GM23338 (cell line): ENCODE measurements around the gene FOXN4. TPM values are rescaled to one million over a fixed set of nuclear protein-coding genes. Genes with fewer than 3 reads are reported as not detected.

Experiments used
- ATAC-seq: fragments of 200-7000 bp; cut with Tn5 transposase; 3 replicates; pipeline ENCODE4 v1.9.1; 2020
- DNase-seq: peaks from one replicate; pipeline ENCODE4 v3.0.0-alpha.2; 2015; ENCODE audit warnings: low spot score
- H2AFZ ChIP-seq: fragments of 200-600 bp; sonication (generic); 2 replicates; pipeline ENCODE4 v1.8.0; 2016; ENCODE audit warnings: antibody characterized with exemption, mild to moderate bottlenecking, moderate library complexity
- H3F3A ChIP-seq: fragments of 200-600 bp; sonication (generic); replicated peaks from 2 replicates; pipeline ENCODE4 v1.8.0; 2017; ENCODE audit warnings: antibody characterized with exemption, mixed run types, low read depth
- H3K27ac ChIP-seq: fragments of 200-600 bp; sonication (generic); 2 replicates; pipeline ENCODE4 v1.6.1; 2016; ENCODE audit warnings: low read depth
- H3K27me3 ChIP-seq: fragments of 200-600 bp; sonication (generic); 2 replicates; pipeline ENCODE4 v1.8.0; 2016; ENCODE audit warnings: mild to moderate bottlenecking, mixed run types, moderate library complexity; ENCODE audit not compliant: insufficient read depth
- H3K36me3 ChIP-seq: fragments of 200-600 bp; sonication (generic); 2 replicates; pipeline ENCODE4 v1.8.0; 2016; ENCODE audit warnings: mild to moderate bottlenecking; ENCODE audit not compliant: insufficient read depth
- H3K4me1 ChIP-seq: fragments of 200-600 bp; sonication (generic); 2 replicates; pipeline ENCODE4 v1.8.0; 2016; ENCODE audit warnings: mild to moderate bottlenecking, moderate library complexity; ENCODE audit not compliant: insufficient read depth
- H3K4me2 ChIP-seq: fragments of 200-600 bp; sonication (generic); 2 replicates; pipeline ENCODE4 v1.7.1; 2017; ENCODE audit warnings: mixed run types
- H3K4me3 ChIP-seq: fragments of 200-600 bp; sonication (generic); 2 replicates; pipeline ENCODE4 v1.6.1; 2016; ENCODE audit warnings: mixed run types
- H3K79me2 ChIP-seq: fragments of 200-600 bp; sonication (generic); replicated peaks from 2 replicates; pipeline ENCODE4 v1.8.0; 2017; ENCODE audit warnings: mild to moderate bottlenecking; ENCODE audit not compliant: insufficient read depth
- H3K9me2 ChIP-seq: fragments of 200-600 bp; sonication (generic); 2 replicates; pipeline ENCODE4 v1.8.0; 2017; ENCODE audit not compliant: insufficient read depth
- H4K20me1 ChIP-seq: fragments of 200-600 bp; sonication (generic); replicated peaks from 2 replicates; pipeline ENCODE4 v1.8.0; 2017; ENCODE audit warnings: mild to moderate bottlenecking; ENCODE audit not compliant: insufficient read depth
- H3K27ac Mint-ChIP-seq: 2 replicates; pipeline ENCODE4 v1.8.0; 2020; ENCODE audit warnings: inconsistent platforms, mild to moderate bottlenecking, moderate library complexity, mixed read lengths
- H3K27me3 Mint-ChIP-seq: 3 replicates; pipeline ENCODE4 v1.8.0; 2022; ENCODE audit warnings: low read depth, mild to moderate bottlenecking, moderate library complexity, mixed read lengths, inconsistent platforms; ENCODE audit not compliant: insufficient read depth, poor library complexity
- H3K36me3 Mint-ChIP-seq: 3 replicates; pipeline ENCODE4 v1.8.0; 2021; ENCODE audit warnings: low read depth, mild to moderate bottlenecking, inconsistent platforms, moderate library complexity, mixed read lengths
- H3K4me1 Mint-ChIP-seq: 3 replicates; pipeline ENCODE4 v1.8.0; 2020; ENCODE audit warnings: mild to moderate bottlenecking, inconsistent platforms, mixed read lengths
- H3K4me3 Mint-ChIP-seq: 3 replicates; pipeline ENCODE4 v1.8.0; 2021; ENCODE audit warnings: moderate library complexity, mild to moderate bottlenecking, inconsistent platforms, mixed read lengths
- H3K9me3 Mint-ChIP-seq: 3 replicates; pipeline ENCODE4 v1.8.0; 2020; ENCODE audit warnings: moderate library complexity, mild to moderate bottlenecking, inconsistent platforms, mixed read lengths
- CREB1 ChIP-seq: fragments of 250-450 bp; sonication (Bioruptor Pico); IDR thresholded peaks from 2 replicates; pipeline ENCODE4 v1.5.0; 2020; ENCODE audit warnings: low read depth, mild to moderate bottlenecking, moderate library complexity
- CTCF ChIP-seq, 2 experiments: fragments of 200-600 bp in 1 of 2; sonication (generic) in 1 of 2; conservative IDR thresholded peaks; 2 replicates each; pipeline versions ENCODE4 v1.5.1 to v1.6.1; 2016 to 2017; ENCODE audit warnings: antibody characterized with exemption in 2 of 2, low read depth in 2 of 2, mild to moderate bottlenecking in 2 of 2, moderate library complexity in 1 of 2
- ETS1 ChIP-seq: IDR thresholded peaks from 2 replicates; pipeline ENCODE4 v1.6.1; 2016; ENCODE audit warnings: antibody characterized with exemption
- EZH2 ChIP-seq: fragments of 200-600 bp; sonication (generic); IDR thresholded peaks from one replicate; pipeline ENCODE4 v1.8.0; 2017; ENCODE audit warnings: antibody characterized with exemption, mild to moderate bottlenecking, low read depth; ENCODE audit not compliant: unreplicated experiment
- EZH2phosphoT487 ChIP-seq: fragments of 200-600 bp; sonication (generic); IDR thresholded peaks from one replicate; pipeline ENCODE4 v1.8.1; 2018; ENCODE audit warnings: antibody characterized with exemption; ENCODE audit not compliant: unreplicated experiment
- POLR2AphosphoS5 ChIP-seq: IDR thresholded peaks from 2 replicates; pipeline ENCODE4 v1.6.1; 2016; ENCODE audit warnings: antibody characterized with exemption, low read depth
- STAT1 ChIP-seq: IDR thresholded peaks from one replicate; pipeline ENCODE4 v1.6.1; 2016; ENCODE audit warnings: antibody characterized with exemption; ENCODE audit not compliant: unreplicated experiment
- ZNF331 ChIP-seq: fragments of 250-450 bp; sonication (Bioruptor Pico); IDR thresholded peaks from 2 replicates; pipeline ENCODE4 v1.5.0; 2020; ENCODE audit warnings: low read depth, mild to moderate bottlenecking, moderate library complexity
- polyA plus RNA-seq: library from polyadenylated mRNA; unstranded; fragments of >200 nt; fragmentation: Nextera tagmentation; extraction: Ambion mirVana; gene quantifications from 2 replicates; pipeline ENCODE4 v1.2.1, GENCODE V29; 2016
- total RNA-seq: library from RNA; depleted of rRNA; stranded (reverse); fragments of >200 nt; shearing (Covaris generic); gene quantifications from 2 replicates; pipeline ENCODE4 v1.2.3, GENCODE V29; 2014
- TF ChIP-seq, protein P1 (sequence below): IDR thresholded peaks from one replicate; pipeline ENCODE4 v1.6.1; 2018; ENCODE audit warnings: antibody characterized with exemption; ENCODE audit not compliant: unreplicated experiment

The FOXN4 gene
- total and polyA plus RNA-seq, 2 experiments from 2014 or later: 0.35 to 0.47 TPM

- Histone ChIP-seq H3K27me3 (no peaks in the 10 kb centered on the region), H3F3A (no peaks in the 10 kb centered on the region), H3K27ac (no peak overlapping the region), H2AFZ (no peak overlapping the region), H3K79me2 (no peaks in the 10 kb centered on the region), H4K20me1 (no peaks in the 10 kb centered on the region), H3K4me1 (no peaks in the 10 kb centered on the region), H3K9me2 (no peaks in the 10 kb centered on the region), H3K4me2 (no peak overlapping the region), H3K4me3 (no peak overlapping the region), H3K36me3 (no peaks in the 10 kb centered on the region)
- peaks cover 4% of the 10 kb centered on the region; the same call in 2 of the 3 replicates for H3K36me3 Mint-ChIP-seq
- no peak for DNase-seq
- H3K9me3 Mint-ChIP-seq: peaks cover 8% of the 10 kb centered on the region; the same call in 2 of the 3 replicates
- H3K27ac Mint-ChIP-seq: no peak overlapping the region
- TF ChIP-seq STAT1: no peak
- H3K4me1 Mint-ChIP-seq: peaks cover 8% of the 10 kb centered on the region
- no peak for ATAC-seq
- H3K27me3 Mint-ChIP-seq: peaks cover 13% of the 10 kb centered on the region
- H3K4me3 Mint-ChIP-seq: no peak overlapping the region
Measured at GRCh38 chr12:109271418-109271817, 37.7 kb downstream of the FOXN4 start.

DNA sequence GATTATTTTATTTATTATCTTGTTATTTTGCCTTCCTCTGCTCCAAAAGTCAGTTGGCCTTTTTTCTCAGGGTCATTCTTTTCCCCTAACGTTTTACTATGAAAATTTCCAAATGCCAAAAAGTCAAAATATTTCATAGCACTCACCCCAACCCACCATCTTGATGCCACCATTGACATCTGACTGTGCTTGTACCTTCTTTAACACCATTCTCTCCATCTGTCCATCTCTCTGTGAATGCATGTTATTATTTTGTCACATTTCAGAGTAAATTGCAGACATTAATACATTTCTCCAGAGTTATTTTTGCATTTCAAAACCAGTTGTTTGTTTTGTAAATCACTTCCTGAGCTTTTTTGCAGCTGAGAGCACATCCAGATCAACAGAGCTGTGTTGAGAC is 38.6 kb downstream of the FOXN4 start:
- no peaks in the 10 kb centered on the region for H3K79me2 ChIP-seq
- H3K9me3 Mint-ChIP-seq: peaks cover 8% of the 10 kb centered on the region; the same call in 2 of the 3 replicates
- no peak overlapping the region for H3K27ac ChIP-seq
- H3K36me3 Mint-ChIP-seq: peaks cover 4% of the 10 kb centered on the region; the same call in 2 of the 3 replicates
- H3K4me1 Mint-ChIP-seq: peaks cover 8% of the 10 kb centered on the region
- no peak for TF ChIP-seq STAT1
- TF ChIP-seq, protein P1, sequence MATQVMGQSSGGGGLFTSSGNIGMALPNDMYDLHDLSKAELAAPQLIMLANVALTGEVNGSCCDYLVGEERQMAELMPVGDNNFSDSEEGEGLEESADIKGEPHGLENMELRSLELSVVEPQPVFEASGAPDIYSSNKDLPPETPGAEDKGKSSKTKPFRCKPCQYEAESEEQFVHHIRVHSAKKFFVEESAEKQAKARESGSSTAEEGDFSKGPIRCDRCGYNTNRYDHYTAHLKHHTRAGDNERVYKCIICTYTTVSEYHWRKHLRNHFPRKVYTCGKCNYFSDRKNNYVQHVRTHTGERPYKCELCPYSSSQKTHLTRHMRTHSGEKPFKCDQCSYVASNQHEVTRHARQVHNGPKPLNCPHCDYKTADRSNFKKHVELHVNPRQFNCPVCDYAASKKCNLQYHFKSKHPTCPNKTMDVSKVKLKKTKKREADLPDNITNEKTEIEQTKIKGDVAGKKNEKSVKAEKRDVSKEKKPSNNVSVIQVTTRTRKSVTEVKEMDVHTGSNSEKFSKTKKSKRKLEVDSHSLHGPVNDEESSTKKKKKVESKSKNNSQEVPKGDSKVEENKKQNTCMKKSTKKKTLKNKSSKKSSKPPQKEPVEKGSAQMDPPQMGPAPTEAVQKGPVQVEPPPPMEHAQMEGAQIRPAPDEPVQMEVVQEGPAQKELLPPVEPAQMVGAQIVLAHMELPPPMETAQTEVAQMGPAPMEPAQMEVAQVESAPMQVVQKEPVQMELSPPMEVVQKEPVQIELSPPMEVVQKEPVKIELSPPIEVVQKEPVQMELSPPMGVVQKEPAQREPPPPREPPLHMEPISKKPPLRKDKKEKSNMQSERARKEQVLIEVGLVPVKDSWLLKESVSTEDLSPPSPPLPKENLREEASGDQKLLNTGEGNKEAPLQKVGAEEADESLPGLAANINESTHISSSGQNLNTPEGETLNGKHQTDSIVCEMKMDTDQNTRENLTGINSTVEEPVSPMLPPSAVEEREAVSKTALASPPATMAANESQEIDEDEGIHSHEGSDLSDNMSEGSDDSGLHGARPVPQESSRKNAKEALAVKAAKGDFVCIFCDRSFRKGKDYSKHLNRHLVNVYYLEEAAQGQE: no peak
- no peak for TF ChIP-seq CTCF (conservative IDR thresholded peaks at IDR 0.05; ENCODE audit: low read depth in 2 of 2)
- TF ChIP-seq EZH2: no peak
- no peak for TF ChIP-seq ETS1
- no peak for TF ChIP-seq POLR2AphosphoS5
- no peak for TF ChIP-seq CREB1 (CRISPR knock-in tag)
- TF ChIP-seq EZH2phosphoT487: no peak
- TF ChIP-seq ZNF331 (CRISPR knock-in tag): no peak
- no peak overlapping the region for H2AFZ ChIP-seq
- no peak overlapping the region for H3K4me2 ChIP-seq
- H3K27me3 ChIP-seq: no peaks in the 10 kb centered on the region
- H4K20me1 ChIP-seq: no peaks in the 10 kb centered on the region
- no peaks in the 10 kb centered on the region for H3K4me1 ChIP-seq
- H3K27ac Mint-ChIP-seq: no peak overlapping the region
- ATAC-seq (no peak), DNase-seq (no peak)
- no peaks in the 10 kb centered on the region for H3K36me3 ChIP-seq
- no peak overlapping the region for H3K4me3 ChIP-seq
- no peaks in the 10 kb centered on the region for H3F3A ChIP-seq
- H3K27me3 Mint-ChIP-seq: peaks cover 13% of the 10 kb centered on the region
- no peak overlapping the region for H3K4me3 Mint-ChIP-seq
- no peaks in the 10 kb centered on the region for H3K9me2 ChIP-seq
